ENCODE data around the gene LPP.

GRCh38 chr3:188128905-188129304 lies 25.1 kb upstream of the LPP start:
- no peak for TF ChIP-seq CTCF (IDR thresholded peaks at IDR 0.05)
- TF ChIP-seq ZFX (IDR thresholded peaks at IDR 0.05; ENCODE audit: borderline replicate concordance), result no peak

All from 22Rv1 (cell line).